Effector memory CD4-positive, alpha-beta T cell (primary cell): ENCODE measurements around the gene RTF1.
"Not testable (repeated sequence)": the region's sequence is repeated elsewhere in the genome, so short reads cannot be mapped to it uniquely, and the experiment has no call there.

Source experiments
- DNase-seq, 3 donors: peaks; one replicate each; pipeline ENCODE4 v3.0.0-alpha.2; 2020
- H3K27ac ChIP-seq: 2 replicates; pipeline ENCODE4 v1.7.0; 2013; ENCODE audit warnings: mild to moderate bottlenecking, low read length, moderate library complexity; ENCODE audit not compliant: insufficient read depth, poor library complexity, severe bottlenecking
- H3K27me3 ChIP-seq: replicated peaks from 2 replicates; pipeline ENCODE4 v1.7.0; 2013; ENCODE audit warnings: mild to moderate bottlenecking, low read length; ENCODE audit not compliant: insufficient read depth, control insufficient read depth, poor library complexity, severe bottlenecking
- H3K36me3 ChIP-seq: 2 replicates; pipeline ENCODE4 v1.7.0; 2013; ENCODE audit warnings: mild to moderate bottlenecking, low read length, moderate library complexity; ENCODE audit not compliant: control insufficient read depth, insufficient read depth
- H3K4me1 ChIP-seq: 2 replicates; pipeline ENCODE4 v1.7.0; 2013; ENCODE audit warnings: low read length, mild to moderate bottlenecking; ENCODE audit not compliant: control insufficient read depth, insufficient read depth, poor library complexity, severe bottlenecking
- H3K4me3 ChIP-seq: 2 replicates; pipeline ENCODE4 v1.7.0; 2013; ENCODE audit warnings: low read length, low read depth, mild to moderate bottlenecking; ENCODE audit not compliant: insufficient read depth, poor library complexity, severe bottlenecking
- H3K9me3 ChIP-seq: 2 replicates; pipeline ENCODE4 v1.7.0; 2013; ENCODE audit warnings: mild to moderate bottlenecking, low read length, moderate library complexity; ENCODE audit not compliant: control insufficient read depth

The RTF1 gene

GRCh38 chr15:41469644-41470043 is 52.7 kb downstream of the RTF1 start:
- not testable (repeated sequence) for H3K4me1 ChIP-seq, DNase-seq, H3K27ac ChIP-seq, H3K4me3 ChIP-seq, H3K9me3 ChIP-seq, H3K27me3 ChIP-seq
- H3K36me3 ChIP-seq, result peaks cover 48% of the 10 kb centered on the region

- H3K9me3 ChIP-seq, result no peaks in the 10 kb centered on the region
- H3K36me3 ChIP-seq, result peaks cover 67% of the 10 kb centered on the region
- no peak overlapping the region for H3K27ac ChIP-seq
- no peaks in the 10 kb centered on the region for H3K4me1 ChIP-seq
- no peak for DNase-seq
- H3K4me3 ChIP-seq, result no peak overlapping the region
- no peaks in the 10 kb centered on the region for H3K27me3 ChIP-seq
These were observed 56.5 kb downstream of the RTF1 start for GRCh38 chr15:41473418-41473817.

GRCh38 chr15:41474436-41474835 is 57.5 kb downstream of the RTF1 start:
- Histone ChIP-seq H3K36me3 (peaks cover 74% of the 10 kb centered on the region), H3K27ac (no peak overlapping the region), H3K4me1 (no peaks in the 10 kb centered on the region), H3K9me3 (no peaks in the 10 kb centered on the region), H3K27me3 (no peaks in the 10 kb centered on the region), H3K4me3 (no peak overlapping the region)
- no peak for DNase-seq

GRCh38 chr15:41474941-41475340 is 58.0 kb downstream of the RTF1 start:
- H3K27ac ChIP-seq, result no peak overlapping the region
- no peaks in the 10 kb centered on the region for H3K27me3 ChIP-seq
- peaks cover 74% of the 10 kb centered on the region for H3K36me3 ChIP-seq
- DNase-seq, result no peak
- H3K4me1 ChIP-seq, result no peaks in the 10 kb centered on the region
- no peak overlapping the region for H3K4me3 ChIP-seq
- no peaks in the 10 kb centered on the region for H3K9me3 ChIP-seq

GRCh38 chr15:41476416-41477048 is 59.6 kb downstream of the RTF1 start:
- Histone ChIP-seq H3K9me3 (no peaks in the 10 kb centered on the region), H3K4me3 (no peak overlapping the region), H3K36me3 (peaks cover 75% of the 10 kb centered on the region), H3K27ac (no peak overlapping the region), H3K4me1 (no peaks in the 10 kb centered on the region), H3K27me3 (no peaks in the 10 kb centered on the region)
- DNase-seq, result no peak

- Histone ChIP-seq H3K27ac (no peak overlapping the region), H3K9me3 (no peaks in the 10 kb centered on the region), H3K27me3 (no peaks in the 10 kb centered on the region), H3K4me1 (peaks cover 5% of the 10 kb centered on the region), H3K4me3 (no peak overlapping the region), H3K36me3 (peaks cover 55% of the 10 kb centered on the region)
- DNase-seq, result no peak
These were observed 63.7 kb downstream of the RTF1 start for GRCh38 chr15:41480396-41481140.

- Histone ChIP-seq H3K27me3 (no peaks in the 10 kb centered on the region), H3K4me1 (peaks cover 5% of the 10 kb centered on the region), H3K9me3 (no peaks in the 10 kb centered on the region), H3K27ac (peak overlapping the region; percentile 15), H3K4me3 (no peak overlapping the region), H3K36me3 (peaks cover 38% of the 10 kb centered on the region)
- DNase-seq, result no peak
These were observed 65.4 kb downstream of the RTF1 start for GRCh38 chr15:41482110-41482877.

GRCh38 chr15:41483115-41483514 is 66.2 kb downstream of the RTF1 start:
- H3K27ac ChIP-seq, result peak overlapping the region; percentile 37
- no peaks in the 10 kb centered on the region for H3K27me3 ChIP-seq
- H3K9me3 ChIP-seq, result no peaks in the 10 kb centered on the region
- peaks cover 5% of the 10 kb centered on the region for H3K4me1 ChIP-seq
- peak overlapping the region; percentile 31 for H3K4me3 ChIP-seq
- peaks cover 33% of the 10 kb centered on the region for H3K36me3 ChIP-seq
- DNase-seq, result no peak

GRCh38 chr15:41483519-41483918 is 66.6 kb downstream of the RTF1 start:
- no peak for DNase-seq
- peak overlapping the region; percentile 37 for H3K27ac ChIP-seq
- H3K27me3 ChIP-seq, result no peaks in the 10 kb centered on the region
- H3K4me1 ChIP-seq, result peaks cover 5% of the 10 kb centered on the region
- no peaks in the 10 kb centered on the region for H3K9me3 ChIP-seq
- H3K4me3 ChIP-seq, result peak overlapping the region; percentile 31
- peaks cover 30% of the 10 kb centered on the region for H3K36me3 ChIP-seq
